Measurements from ENCODE around the gene CRYBG1. TPM values are rescaled to one million over a fixed set of nuclear protein-coding genes. Genes with fewer than 3 reads are reported as not detected.
"Not testable (repeated sequence)": the region's sequence is repeated elsewhere in the genome, so short reads cannot be mapped to it uniquely, and the experiment has no call there.

The CRYBG1 gene
- total RNA-seq, 1 donor from 2014 or later: 3.9 TPM

DNA sequence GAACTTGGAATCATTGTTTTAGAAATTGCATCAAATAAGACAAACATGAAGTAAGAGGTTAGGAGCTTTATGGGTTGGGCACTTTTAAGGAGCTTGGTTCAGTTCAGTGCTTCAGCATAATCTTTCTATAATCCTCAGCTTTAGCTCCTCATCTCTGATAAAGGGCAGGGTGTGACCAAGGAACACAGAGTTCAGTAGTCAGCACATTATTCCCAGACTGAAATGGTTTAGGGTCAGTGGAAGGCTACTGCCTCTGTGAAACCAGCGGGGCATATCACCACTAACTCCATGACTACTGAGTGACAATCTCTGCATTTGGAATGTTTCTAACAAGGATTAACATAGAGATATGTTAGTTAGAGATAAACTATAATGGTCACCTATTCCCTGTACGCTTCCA lies 36.9 kb downstream of the CRYBG1 start:
- Mint-ChIP-seq H3K9me3 (ENCODE audit: low read depth) (no peaks in the 10 kb centered on the region), H3K4me3 (ENCODE audit: unreplicated experiment) (no peak overlapping the region), H3K36me3 (ENCODE audit: low read depth) (no peaks in the 10 kb centered on the region), H3K4me1 (ENCODE audit: low read depth) (no peaks in the 10 kb centered on the region), H3K27ac (ENCODE audit: unreplicated experiment) (no peak overlapping the region), H3K27me3 (ENCODE audit: low read depth) (peaks cover 23% of the 10 kb centered on the region)
- DNase-seq (ENCODE audit: low spot score): no peak
- TF ChIP-seq, protein P1, sequence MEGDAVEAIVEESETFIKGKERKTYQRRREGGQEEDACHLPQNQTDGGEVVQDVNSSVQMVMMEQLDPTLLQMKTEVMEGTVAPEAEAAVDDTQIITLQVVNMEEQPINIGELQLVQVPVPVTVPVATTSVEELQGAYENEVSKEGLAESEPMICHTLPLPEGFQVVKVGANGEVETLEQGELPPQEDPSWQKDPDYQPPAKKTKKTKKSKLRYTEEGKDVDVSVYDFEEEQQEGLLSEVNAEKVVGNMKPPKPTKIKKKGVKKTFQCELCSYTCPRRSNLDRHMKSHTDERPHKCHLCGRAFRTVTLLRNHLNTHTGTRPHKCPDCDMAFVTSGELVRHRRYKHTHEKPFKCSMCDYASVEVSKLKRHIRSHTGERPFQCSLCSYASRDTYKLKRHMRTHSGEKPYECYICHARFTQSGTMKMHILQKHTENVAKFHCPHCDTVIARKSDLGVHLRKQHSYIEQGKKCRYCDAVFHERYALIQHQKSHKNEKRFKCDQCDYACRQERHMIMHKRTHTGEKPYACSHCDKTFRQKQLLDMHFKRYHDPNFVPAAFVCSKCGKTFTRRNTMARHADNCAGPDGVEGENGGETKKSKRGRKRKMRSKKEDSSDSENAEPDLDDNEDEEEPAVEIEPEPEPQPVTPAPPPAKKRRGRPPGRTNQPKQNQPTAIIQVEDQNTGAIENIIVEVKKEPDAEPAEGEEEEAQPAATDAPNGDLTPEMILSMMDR (IDR thresholded peaks at IDR 0.05): no peak

- Mint-ChIP-seq H3K9me3 (ENCODE audit: low read depth) (peaks cover 3% of the 10 kb centered on the region), H3K27me3 (ENCODE audit: low read depth) (peaks cover 19% of the 10 kb centered on the region), H3K27ac (ENCODE audit: unreplicated experiment) (no peak overlapping the region)
These were observed 38.1 kb downstream of the CRYBG1 start for GRCh38 chr6:106398621-106399020.

GRCh38 chr6:106405044-106405443 lies 44.5 kb downstream of the CRYBG1 start:
- peaks cover 32% of the 10 kb centered on the region for H3K9me3 Mint-ChIP-seq (ENCODE audit: low read depth)
- H3K27ac Mint-ChIP-seq (ENCODE audit: unreplicated experiment); H3K4me1 Mint-ChIP-seq (ENCODE audit: low read depth); H3K36me3 Mint-ChIP-seq (ENCODE audit: low read depth); DNase-seq (ENCODE audit: low spot score); H3K4me3 Mint-ChIP-seq (ENCODE audit: unreplicated experiment): not testable (repeated sequence)
- H3K27me3 Mint-ChIP-seq (ENCODE audit: low read depth): peaks cover 27% of the 10 kb centered on the region

More at GRCh38 chr6:106398621-106399020, 38.1 kb downstream of the CRYBG1 start:
- H3K4me1 Mint-ChIP-seq (ENCODE audit: low read depth): no peaks in the 10 kb centered on the region
- TF ChIP-seq, protein P1 (IDR thresholded peaks at IDR 0.05): no peak
- H3K4me3 Mint-ChIP-seq (ENCODE audit: unreplicated experiment): no peak overlapping the region
- no peaks in the 10 kb centered on the region for H3K36me3 Mint-ChIP-seq (ENCODE audit: low read depth)
- DNase-seq (ENCODE audit: low spot score): no peak

DNA sequence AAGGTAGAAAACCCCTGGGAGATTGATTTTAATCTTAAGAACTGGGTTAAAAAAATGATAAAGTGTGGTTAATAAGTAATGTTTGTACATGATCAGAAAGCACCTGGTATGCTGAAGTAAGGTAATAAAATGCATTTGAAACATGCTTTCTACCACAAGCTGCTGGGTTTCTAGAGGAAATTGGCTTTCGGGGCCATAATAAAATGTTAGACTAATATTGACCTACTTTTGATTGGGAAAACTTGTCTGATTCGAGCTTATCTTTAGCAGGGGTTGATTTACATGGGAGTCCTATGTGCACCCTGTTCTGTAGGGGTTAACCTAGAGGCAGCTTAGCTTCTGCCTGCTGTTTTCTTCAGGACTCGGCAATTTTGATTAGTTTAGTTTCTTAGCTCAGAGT lies 50.5 kb downstream of the CRYBG1 start:
- Mint-ChIP-seq H3K27me3 (ENCODE audit: low read depth) (peaks cover 54% of the 10 kb centered on the region), H3K27ac (ENCODE audit: unreplicated experiment) (no peak overlapping the region), H3K4me3 (ENCODE audit: unreplicated experiment) (no peak overlapping the region), H3K36me3 (ENCODE audit: low read depth) (peaks cover 7% of the 10 kb centered on the region), H3K4me1 (ENCODE audit: low read depth) (no peaks in the 10 kb centered on the region), H3K9me3 (ENCODE audit: low read depth) (peaks cover 24% of the 10 kb centered on the region)
- TF ChIP-seq, protein P1 (IDR thresholded peaks at IDR 0.05): no peak
- no peak for DNase-seq (ENCODE audit: low spot score)

GRCh38 chr6:106411643-106412200 lies 51.2 kb downstream of the CRYBG1 start:
- Mint-ChIP-seq H3K27ac (ENCODE audit: unreplicated experiment) (no peak overlapping the region), H3K27me3 (ENCODE audit: low read depth) (peaks cover 59% of the 10 kb centered on the region), H3K9me3 (ENCODE audit: low read depth) (peaks cover 17% of the 10 kb centered on the region), H3K4me3 (ENCODE audit: unreplicated experiment) (no peak overlapping the region), H3K4me1 (ENCODE audit: low read depth) (no peaks in the 10 kb centered on the region), H3K36me3 (ENCODE audit: low read depth) (peaks cover 7% of the 10 kb centered on the region)
- TF ChIP-seq, protein P1 (IDR thresholded peaks at IDR 0.05): no peak
- no peak for DNase-seq (ENCODE audit: low spot score)

DNA sequence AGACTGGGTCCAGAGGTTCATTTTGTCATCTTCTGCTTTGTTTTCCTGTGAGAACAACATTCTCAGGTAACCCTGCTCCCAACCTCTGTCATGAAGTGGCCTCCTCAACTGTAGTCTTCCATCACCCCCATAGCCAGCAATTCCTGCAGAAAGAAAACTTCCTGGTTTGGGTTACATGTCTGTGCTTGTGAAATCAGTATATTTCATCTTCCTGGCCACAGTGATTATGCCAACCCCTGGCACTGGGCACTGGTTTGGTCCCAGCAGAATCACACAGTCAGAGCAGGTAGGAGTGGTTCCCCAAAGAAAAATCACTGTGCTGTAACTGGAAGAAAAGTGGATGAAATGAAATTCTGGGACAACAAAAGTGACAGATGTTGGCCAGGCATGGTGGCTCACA lies 52.5 kb downstream of the CRYBG1 start:
- Mint-ChIP-seq H3K27ac (ENCODE audit: unreplicated experiment) (no peak overlapping the region), H3K36me3 (ENCODE audit: low read depth) (peaks cover 1% of the 10 kb centered on the region), H3K9me3 (ENCODE audit: low read depth) (peaks cover 6% of the 10 kb centered on the region), H3K27me3 (ENCODE audit: low read depth) (peaks cover 59% of the 10 kb centered on the region), H3K4me3 (ENCODE audit: unreplicated experiment) (no peak overlapping the region), H3K4me1 (ENCODE audit: low read depth) (no peaks in the 10 kb centered on the region)
- TF ChIP-seq, protein P1 (IDR thresholded peaks at IDR 0.05): no peak
- DNase-seq (ENCODE audit: low spot score): no peak
